Measurements from ENCODE around the gene UBN1. TPM values are rescaled to one million over a fixed set of nuclear protein-coding genes. Genes with fewer than 3 reads are reported as not detected.

UBN1 gene
- total RNA-seq, 1 donor from 2014 or later, result 26.6 TPM

GRCh38 chr16:4904108-4904941 lies 57.0 kb downstream of the UBN1 start:
- DNase-seq (ENCODE audit: low read depth, low spot score), result no peak

DNA sequence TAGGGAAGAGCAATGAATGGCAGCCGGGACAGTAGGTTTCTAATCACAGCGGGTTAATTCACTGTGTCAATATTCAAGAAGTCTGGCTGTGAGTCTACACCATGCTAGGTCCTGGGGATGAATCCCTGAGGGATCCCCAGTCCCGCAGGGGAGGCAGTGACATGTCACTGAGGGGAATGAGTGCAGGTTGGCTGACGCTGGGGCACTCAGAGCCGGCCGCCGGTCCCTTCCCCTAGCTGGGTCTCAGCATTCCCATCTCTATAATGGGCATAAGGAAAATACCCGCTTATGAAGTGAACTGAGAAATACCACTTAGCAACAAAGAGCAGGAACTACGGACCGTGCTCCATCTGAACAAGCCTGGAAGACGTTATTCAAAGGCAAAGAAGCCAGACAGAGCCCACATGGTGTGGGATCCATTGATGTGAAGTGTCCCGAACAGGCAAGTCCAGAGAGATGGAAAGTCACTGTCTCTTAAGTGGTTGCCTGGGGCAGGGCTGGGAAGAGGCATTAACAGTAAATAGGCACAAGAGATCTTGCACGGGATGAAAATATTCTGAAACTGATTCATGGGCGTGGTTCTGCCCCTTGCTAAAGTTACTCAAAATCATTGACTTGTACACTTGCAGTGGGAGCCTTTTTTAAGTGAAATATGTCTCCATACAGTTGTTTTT lies 57.8 kb downstream of the UBN1 start:
- DNase-seq (ENCODE audit: low read depth, low spot score), result no peak

- DNase-seq (ENCODE audit: low read depth, low spot score), result no peak
Observed at GRCh38 chr16:4908854-4909401, 61.6 kb downstream of the UBN1 start.

GRCh38 chr16:4909825-4910224 lies 62.5 kb downstream of the UBN1 start:
- no peak for DNase-seq (ENCODE audit: low read depth, low spot score)

DNA sequence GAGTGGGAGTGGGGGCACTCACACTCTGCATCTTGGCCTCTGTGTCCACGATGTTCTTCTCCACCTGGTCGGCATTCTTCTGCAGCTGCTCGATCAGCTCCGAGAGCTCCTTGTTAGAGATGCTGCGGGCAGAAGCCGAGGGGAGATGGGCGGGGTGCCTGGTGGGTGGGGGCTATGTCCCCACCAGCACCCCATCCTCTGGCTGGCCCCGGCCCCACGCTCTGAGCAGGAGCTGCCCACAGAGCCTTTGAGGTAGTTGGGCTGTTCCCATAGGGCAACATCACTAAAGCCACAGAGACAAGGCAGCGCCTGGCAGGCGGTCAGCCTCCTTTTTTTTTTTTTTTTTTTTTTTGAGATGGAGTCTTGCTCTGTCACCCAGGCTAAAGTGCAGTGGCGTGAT lies 63.5 kb downstream of the UBN1 start:
- no peak for DNase-seq (ENCODE audit: low read depth, low spot score)

DNA sequence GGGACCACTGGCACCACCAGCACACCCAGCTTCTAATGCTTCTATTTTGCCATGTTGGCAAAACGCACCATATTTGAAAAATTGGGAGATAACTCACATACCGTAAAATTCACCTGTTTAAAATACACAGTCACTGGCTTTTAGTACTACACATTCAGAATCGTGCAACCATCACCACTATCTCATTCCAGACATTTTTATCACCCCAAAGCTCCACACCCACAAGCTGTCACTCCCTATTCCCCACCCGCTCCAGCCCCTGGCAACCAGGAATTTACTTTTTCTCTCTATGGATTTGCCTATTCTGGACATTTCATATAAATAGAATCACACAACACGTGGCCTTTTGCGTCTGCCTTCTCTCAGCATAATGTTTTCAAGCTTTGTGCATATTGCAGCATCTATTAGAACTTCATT lies 64.7 kb downstream of the UBN1 start:
- DNase-seq (ENCODE audit: low read depth, low spot score), result no peak

- DNase-seq (ENCODE audit: low read depth, low spot score), result no peak
Observed at GRCh38 chr16:4913130-4913773, 66.0 kb downstream of the UBN1 start.

DNA sequence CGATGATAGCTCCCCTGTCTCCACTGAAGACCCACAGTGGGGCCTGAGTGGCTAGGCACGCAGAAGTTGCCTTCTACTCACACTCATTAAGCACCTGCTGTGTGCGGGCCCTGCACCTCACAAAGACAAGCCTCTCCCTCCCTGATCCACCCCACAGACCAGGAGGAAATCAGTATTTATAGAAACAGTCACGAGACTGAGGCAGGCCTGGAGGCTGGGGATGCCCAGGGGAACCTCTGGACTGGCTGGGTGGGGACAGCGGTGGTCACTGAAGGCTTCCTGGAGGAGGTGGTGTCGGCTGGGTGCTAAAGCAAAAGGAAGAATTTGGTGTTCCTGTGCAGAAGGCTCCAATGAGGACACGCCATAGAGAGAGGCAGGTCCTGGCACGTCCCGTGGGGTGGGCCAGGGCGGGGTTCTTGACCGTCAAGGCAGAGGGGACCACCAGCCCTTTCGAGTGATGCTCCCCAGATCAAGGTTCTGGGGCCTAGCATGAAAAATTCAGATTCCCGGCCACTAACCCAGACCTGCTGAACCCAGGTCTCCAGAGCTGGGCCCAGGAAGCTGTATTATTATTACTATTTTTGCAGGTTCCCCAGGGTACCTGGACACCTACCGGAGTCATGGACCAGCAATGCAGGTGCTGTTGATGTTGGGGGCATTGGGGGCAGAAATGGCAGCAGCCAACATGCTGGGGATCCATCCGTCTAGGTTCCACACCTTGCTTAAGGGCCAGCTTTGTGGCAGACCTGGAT lies 66.7 kb downstream of the UBN1 start:
- DNase-seq (ENCODE audit: low read depth, low spot score), result no peak

DNA sequence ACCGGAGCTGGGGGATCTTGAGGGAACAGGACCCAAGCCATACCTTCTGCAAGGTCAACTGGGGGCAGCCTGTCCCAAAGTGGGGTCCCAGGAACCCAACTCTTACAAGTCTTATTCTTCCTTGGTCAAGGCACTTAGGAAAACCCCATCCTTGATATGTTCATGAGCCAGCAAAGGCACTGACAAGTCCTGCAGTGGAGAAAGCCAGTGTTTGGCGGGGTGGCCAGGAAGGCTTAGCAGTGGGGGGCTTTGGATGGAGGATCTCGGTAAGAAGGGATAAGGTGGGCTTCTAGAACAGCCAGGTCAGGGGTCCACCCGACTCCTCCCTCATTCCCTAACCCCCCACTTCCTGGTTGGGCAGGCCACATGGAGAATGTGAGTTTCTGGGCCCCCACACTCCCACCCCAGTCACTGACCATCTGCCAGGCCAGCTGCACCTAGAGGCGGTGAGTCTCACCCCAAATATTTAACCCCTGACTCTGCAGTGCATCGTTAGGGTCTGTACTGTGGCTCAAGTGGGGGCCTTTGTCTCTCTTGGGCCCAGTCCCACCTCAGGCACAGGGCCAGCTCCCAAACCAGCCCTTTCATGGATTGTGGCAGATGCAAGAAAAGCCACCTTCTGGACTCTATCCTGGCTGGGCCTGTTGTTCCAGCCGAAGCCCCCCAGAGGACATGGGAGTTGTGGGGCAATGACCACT lies 67.4 kb downstream of the UBN1 start:
- DNase-seq (ENCODE audit: low read depth, low spot score), result no peak

- no peak for DNase-seq (ENCODE audit: low read depth, low spot score)
Observed at GRCh38 chr16:4915226-4915761, 68.0 kb downstream of the UBN1 start.

DNA sequence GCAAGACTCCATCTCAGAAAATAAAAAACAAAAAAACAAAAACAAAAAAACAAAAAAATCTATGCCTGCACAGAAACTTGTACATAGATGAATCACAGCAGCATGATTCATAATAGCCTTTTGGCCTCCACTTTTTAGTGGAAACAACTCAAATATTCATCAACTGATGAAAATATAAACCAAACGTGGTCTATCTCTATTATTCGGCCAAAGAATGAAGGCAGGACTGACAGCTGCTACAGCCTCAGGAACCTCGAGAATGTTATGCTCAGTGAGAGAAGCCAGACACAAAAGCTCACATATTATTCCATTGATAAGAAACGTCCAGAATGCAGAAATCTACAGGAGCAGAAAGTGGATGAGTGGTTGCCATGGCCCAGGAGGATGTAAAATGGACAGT lies 69.8 kb downstream of the UBN1 start:
- DNase-seq (ENCODE audit: low read depth, low spot score), result no peak

GRCh38 chr16:4918781-4919251 lies 71.5 kb downstream of the UBN1 start:
- DNase-seq (ENCODE audit: low read depth, low spot score), result no peak

DNA sequence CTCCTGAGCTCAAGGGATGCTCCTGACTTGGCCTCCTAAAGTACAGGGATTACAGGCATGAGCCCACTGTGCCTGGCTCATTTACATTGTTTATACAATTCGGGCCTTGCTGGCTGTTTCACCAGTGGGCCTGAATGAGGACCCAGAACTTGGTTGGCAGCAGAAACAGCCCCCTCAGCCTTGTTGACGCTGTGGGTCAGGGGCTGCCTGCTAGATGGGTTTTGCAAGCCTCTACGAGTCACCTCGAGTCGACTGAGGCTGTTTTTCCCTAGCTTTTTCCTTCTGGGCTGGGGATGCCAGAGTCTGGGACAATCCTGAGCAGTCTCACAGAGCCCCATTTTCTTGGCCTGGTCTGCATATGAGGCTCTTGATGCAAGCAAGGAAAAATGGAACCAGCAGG lies 73.5 kb downstream of the UBN1 start:
- DNase-seq (ENCODE audit: low read depth, low spot score), result no peak

DNA sequence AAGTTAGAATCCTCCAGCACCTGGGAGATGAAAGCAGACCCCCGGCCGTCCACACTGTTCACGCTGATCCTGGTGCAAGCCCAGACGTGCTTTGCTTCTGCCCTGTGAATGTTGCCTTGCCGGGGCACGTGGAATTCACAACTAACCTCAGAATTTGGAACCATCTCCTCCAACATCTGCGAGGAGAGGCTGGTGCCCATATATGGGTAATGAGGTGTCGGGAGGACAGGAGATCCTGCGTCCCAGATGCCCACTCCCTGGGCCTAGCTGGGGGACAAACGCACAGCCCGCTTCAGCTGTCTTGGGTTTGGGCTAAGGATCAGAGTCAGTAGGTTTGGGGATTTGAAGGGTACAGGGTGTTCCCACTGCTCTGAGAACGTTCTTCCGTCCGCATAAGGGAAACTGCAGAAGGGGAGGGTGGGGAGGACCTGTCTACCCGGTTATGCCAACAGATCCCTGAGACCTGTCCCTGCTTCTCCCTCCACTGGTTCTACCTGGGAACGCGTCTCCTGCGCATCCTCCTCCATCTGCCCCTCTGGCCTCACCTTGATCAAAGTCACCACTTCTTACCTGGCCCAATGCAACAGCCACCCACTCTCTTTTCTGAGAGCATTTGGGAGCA lies 75.6 kb downstream of the UBN1 start:
- DNase-seq (ENCODE audit: low read depth, low spot score), result no peak

GRCh38 chr16:4923853-4924252 lies 76.6 kb downstream of the UBN1 start:
- DNase-seq (ENCODE audit: low read depth, low spot score), result no peak

DNA sequence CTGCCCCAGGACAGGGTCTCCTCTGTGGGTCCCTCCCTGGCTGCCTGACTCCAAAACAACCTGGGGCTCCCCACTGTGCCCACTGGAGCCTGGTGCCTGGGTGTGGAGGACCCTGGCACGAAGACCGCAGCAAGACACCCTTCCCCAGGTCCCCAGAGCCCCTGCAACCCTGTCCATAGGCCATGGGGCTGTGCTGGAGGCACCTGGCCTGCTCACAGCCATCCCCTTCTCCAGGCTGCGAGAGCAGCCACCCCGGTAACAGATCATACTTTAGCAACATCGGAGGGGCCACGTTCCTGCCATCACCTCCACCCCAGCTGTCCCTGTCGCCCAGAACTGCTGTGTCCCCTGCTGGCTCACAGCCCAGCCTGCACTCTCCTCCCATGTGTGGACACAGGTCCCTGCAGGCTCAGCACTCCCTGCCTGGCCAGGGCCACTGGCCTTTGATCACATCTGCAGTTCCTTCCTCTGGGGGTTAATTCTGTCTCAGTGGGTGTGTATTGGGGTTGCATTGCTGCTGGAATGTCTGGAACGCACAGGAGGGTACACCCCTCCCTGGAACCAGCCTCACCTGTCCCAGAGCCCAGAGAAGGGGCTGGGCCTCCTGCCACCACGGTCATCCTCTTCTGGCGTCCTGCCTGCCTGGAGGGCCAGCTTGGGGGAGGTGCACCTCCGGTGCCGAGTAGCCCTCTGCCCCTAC lies 77.5 kb downstream of the UBN1 start:
- DNase-seq (ENCODE audit: low read depth, low spot score), result no peak

DNA sequence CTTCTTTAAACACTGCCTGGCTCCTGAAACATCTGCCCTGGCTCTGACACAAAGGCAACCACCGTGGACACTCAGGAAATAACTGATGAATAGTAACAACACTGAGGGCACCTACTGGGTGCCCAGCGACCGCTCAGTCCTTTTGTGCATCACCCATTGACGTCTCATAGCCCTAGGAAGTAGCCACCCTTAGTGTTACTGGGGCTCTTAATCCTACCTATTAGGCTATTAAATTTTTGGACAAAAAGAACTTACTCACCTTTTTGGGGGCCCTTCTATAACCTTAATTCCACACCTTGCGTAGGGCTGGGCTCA lies 78.0 kb downstream of the UBN1 start:
- no peak for DNase-seq (ENCODE audit: low read depth, low spot score)

GRCh38 chr16:4925791-4926190 lies 78.5 kb downstream of the UBN1 start:
- DNase-seq (ENCODE audit: low read depth, low spot score), result no peak

DNA sequence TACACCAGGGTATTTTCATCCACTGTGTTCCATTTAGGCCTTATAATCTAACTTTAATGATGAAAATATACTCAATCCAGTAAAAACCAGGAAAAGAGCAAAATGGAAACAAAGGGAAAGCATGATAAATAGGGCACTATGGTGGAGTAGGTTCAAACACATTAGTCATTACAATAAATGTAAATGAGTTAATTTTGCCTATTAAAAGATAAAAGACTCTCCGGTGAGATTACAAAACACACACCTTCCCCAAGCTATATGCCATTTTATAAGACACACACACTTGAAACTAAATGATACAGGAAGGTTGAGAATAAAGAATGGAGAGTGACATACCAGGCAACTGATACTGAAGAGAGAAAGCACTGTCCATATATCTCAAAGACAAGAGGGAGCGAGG lies 79.6 kb downstream of the UBN1 start:
- DNase-seq (ENCODE audit: low read depth, low spot score), result no peak

- no peak for DNase-seq (ENCODE audit: low read depth, low spot score)
Observed at GRCh38 chr16:4927661-4928060, 80.4 kb downstream of the UBN1 start.

Data from pulmonary artery endothelial cell (primary cell).